GM18526 (cell line): ENCODE results near the gene KLF7.

Experiments used
- POLR2A ChIP-seq: IDR thresholded peaks from 3 replicates; pipeline ENCODE4 v1.6.1; 2011; ENCODE audit not compliant: insufficient read length; ENCODE audit errors: extremely low read depth

Gene KLF7

GRCh38 chr2:207165121-207166038 is at the start of gene KLF7:
KLF7 (minus strand) TSS chr2:207165948; CDS start chr2:207165568, 380 bp downstream.
- no peak for TF ChIP-seq POLR2A

DNA sequence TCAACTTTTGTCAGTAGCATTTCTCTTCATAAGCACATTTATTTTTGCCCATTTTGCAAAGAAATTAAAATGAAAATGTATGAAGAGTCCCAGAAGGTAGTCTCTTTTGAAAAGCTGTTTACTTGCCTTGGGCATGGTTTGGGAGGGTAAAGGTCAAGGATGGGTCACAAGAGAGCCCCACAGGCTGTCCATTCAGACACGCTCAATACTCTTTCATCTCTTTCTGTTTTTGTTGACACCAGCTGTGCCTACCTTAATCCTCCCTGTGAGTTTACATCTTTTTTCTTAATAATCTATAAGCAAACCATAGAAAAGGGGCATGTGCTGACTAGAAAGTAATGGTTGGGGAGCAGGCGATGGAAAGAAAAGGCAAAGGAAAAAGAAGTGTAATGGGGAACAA is 49.6 kb upstream of the KLF7 start:
- TF ChIP-seq POLR2A: no peak

GRCh38 chr2:207214446-207214845 is 48.7 kb upstream of the KLF7 start:
- no peak for TF ChIP-seq POLR2A

DNA sequence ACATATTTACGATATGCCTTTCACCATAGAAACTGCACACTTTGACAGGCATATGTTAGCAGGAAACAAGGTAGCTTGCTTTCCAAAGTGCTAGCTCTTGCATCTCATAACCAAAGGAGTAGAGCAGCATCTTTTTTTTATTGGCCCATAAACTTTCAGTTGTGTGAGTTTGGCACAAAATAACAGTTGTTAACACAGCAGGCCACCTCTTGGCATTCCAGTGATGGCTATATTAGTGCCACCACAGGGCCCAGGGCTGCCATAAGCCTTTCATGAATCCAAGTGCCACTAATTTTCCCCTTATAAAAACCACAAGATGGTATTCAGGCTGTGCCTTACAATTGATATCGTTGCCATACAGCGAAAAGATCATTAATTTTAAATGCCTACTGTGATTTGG is 40.3 kb upstream of the KLF7 start:
- no peak for TF ChIP-seq POLR2A

GRCh38 chr2:207205173-207205957 is 39.6 kb upstream of the KLF7 start:
- TF ChIP-seq POLR2A: no peak

DNA sequence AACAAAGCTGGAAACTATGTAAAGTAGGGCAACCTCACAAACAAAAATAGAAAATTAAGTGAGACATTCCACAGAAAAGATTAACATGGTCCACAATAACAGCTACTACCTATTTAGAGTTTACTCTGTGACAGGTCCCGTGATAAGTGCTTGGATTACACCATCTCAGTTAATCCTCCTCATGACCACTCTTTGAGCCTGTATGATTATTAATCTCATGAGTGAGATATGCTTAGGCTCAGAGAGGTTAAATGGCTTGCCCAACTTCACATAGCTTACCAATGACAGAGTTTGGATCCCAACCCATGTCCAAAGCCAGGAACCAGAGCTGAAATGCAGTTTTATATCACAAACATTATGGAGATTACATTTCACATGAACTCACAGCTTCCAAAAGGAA is 37.3 kb upstream of the KLF7 start:
- TF ChIP-seq POLR2A: no peak

DNA sequence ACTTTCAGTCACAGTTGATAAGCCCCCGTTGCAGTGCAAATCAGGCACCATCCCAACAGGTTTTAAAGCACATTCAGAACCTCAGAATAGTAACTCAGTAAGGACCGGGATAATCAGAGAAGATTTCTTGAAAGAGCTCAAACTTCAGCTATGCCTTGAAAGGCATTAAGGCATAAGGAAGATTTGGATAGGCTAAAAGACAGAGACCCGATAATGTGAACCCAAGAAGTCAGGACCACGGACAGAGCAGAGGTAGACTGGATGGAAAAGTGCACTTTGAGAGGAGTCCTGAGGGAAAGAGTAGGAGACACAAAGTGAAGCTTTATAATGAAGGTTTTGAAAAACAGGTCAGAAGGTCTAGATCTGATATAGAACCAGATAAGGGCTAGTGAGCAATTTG is 36.9 kb upstream of the KLF7 start:
- TF ChIP-seq POLR2A: no peak

DNA sequence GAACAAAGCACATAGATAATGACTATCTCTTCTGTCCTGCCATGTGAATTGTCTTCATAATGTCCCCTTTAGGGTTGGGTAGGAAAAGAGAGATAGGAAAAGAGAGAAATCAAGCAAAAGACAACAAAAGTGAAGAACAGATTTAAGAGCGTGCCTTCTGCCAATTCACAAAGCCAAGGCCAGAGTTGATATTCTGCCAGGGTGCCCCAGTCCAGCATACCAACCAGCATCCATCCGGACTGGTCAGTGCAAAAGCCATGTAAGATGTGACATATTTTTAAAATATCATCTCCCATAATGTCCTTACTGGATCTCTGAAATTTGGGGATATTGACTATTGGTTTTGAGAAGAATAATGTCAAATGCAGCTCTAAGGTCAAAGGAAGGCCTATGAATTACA is 35.7 kb upstream of the KLF7 start:
- TF ChIP-seq POLR2A: no peak

GRCh38 chr2:207200136-207200535 is 34.4 kb upstream of the KLF7 start:
- TF ChIP-seq POLR2A: no peak

GRCh38 chr2:207194028-207194427 is 28.3 kb upstream of the KLF7 start:
- TF ChIP-seq POLR2A: no peak

- no peak for TF ChIP-seq POLR2A
Observed at GRCh38 chr2:207188626-207189419, 23.1 kb upstream of the KLF7 start.

- no peak for TF ChIP-seq POLR2A
Observed at GRCh38 chr2:207185372-207185771, 19.6 kb upstream of the KLF7 start.

GRCh38 chr2:207184768-207185167 is 19.0 kb upstream of the KLF7 start:
- no peak for TF ChIP-seq POLR2A

DNA sequence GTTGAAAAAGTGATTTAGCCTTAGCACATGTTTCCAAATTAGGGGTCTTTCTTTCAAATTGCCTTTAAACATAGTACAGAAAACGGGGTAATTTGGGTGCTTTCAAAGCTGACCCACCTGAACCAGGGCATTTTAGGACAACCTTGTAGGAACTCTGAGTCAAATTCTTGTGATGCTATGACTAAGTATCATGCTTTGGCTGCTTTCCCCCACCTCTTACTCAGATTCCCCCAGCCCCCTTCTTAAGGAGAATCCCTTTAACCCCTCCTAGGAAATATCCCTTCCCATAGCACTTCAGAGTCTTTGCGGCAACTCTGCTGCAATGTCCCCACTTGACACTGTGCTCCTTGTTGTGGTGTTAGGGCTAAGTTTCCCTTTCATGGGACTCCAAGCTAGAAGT is 18.6 kb upstream of the KLF7 start:
- no peak for TF ChIP-seq POLR2A

DNA sequence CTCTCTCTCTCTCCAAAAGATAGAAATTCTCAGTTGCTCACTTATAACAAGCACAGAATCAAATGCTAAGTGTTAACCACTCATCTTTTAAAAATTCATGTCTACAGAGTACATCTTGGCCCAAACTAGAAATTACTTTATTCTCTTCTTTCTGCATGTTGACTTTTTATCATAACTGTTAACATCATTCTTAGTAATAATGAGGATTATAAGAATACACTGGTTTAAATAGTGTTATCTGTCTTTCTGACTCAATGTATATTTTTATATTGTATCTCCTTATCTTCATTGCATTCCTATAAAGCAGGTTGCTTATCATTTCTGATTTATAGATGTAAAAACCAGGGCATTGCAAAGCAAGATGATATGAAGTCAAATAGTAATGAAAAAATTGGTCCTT is 17.8 kb upstream of the KLF7 start:
- no peak for TF ChIP-seq POLR2A
